NCI-H2171 (cell line): ENCODE measurements around the gene KRTAP1-5.
"Not testable (repeated sequence)": the region's sequence is repeated elsewhere in the genome, so short reads cannot be mapped to it uniquely, and the experiment has no call there.

Source experiments
- DNase-seq: peaks from one replicate; lab custom pipeline; 2025; lab: John Stamatoyannopoulos, UW

Gene KRTAP1-5

DNA sequence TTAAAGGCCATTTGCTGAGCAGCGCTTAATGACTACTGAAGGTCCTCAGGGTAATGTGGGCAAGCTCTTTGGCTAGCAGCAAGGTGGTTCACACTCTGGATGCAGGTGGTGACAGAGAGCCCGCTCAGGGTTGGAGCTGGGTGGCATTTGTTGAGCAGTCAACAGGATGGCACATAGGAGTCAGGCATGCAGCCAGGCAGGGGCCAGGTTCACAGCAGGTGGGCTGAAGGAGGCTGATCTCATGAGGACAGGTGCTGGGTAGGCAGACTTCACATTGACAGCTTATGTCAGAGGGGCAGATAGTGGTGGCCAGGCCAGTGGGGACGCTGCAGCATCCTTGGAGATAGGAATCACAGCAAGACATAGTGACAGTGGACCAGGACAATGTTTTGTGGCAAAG lies 22.6 kb downstream of the KRTAP1-5 start:
- no peak for DNase-seq

DNA sequence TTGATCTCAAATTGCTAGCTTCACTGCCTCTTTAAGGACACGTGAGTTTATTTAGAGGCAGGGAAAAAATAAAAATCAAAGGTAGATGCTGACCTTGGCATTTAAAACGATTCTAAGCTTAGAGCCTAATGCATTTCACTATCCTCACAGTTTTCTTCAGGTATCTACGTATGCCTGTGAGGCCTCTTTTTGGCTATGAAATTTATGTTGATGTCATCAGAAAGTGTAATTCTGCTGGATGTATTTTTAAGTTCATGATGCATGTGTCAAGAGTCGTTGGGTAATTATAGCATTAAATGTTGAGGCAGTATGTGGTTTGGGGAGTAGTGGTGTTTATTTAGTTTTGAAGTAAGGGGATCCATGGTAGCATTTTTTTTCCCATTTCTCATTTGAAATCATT lies 23.1 kb downstream of the KRTAP1-5 start:
- DNase-seq = no peak

DNA sequence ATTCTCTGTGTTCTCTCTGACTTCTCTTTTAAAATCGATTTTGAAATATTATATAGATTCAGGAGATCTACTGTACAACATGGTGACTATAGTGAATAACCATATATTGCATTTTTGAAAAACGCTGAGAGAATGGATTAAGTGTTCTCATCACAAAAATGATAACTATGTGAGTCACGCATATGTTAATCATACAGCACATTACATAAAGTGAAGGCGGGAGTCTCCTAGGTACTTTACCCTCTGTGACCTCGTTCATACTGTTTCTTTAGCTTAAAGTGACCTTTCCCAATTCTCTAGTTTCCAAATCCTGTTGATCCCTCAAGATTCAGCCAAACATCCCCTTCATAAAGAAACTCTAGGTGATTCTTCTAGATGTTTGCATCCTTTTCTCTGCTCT lies 24.2 kb downstream of the KRTAP1-5 start:
- no peak for DNase-seq

DNA sequence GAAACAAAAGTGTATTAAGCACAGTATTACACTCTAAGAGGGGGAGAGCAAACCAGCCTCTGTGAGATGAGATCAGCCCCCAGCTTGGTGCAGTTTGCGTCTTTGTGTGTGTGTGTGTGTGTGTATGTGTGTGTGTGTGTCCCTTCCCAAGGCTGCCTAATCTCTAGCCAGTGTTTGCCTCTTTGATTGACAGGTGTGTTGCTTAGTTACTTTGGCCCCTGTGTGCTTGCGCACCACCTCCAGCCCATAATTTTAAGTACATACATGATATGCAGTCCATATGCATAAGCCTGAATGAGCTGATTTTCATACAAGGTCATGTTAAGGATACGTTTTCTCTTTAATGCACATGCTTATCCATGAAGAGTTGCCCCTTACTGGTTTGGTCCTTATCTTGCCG lies 25.2 kb downstream of the KRTAP1-5 start:
- no peak for DNase-seq

DNA sequence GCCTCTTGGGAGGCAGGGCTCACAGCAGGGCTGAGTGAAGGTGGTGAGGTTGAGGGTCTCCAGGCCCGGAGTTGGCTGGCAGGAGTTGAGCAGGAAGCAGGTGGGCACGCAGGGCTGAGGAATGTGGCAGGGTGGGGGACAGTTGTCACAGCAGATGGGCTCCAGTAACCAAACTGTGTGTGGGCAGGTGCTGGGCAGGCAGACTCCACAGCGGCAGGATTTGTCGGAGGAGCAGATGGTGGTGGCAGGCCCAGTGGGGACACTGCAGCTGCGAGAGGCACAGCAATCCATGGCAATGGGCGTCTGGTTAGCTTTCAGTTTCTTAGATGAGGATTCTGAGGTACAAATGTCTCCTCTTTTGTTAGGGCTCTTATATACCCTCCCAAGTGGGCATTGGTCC lies 27.4 kb downstream of the KRTAP1-5 start, which contains the start of gene KRTAP3-2:
TSS of gene KRTAP3-2 (minus strand) at position 344 of the 400 bp plus-strand sequence. CDS start at position 291, 53 bp downstream.
- not testable (repeated sequence) for DNase-seq

DNA sequence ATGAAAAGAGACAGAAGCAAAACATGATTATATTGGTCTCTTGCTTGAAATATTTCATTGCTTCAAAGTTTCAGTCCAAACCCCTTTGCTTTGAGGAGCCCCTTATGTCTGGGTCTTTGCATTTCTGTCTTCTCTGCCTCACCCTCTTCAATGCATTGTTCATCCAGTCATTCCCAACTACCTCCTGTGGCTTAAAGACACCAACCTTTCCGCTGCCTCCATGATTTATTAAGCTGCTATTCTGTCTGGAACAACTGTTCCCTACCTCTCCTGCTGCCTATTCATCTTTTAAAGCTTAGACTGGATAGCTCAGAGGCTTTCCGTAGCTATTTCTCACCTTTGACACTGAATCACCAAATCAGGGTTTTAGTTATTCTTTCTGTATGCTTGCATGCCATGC lies 29.6 kb downstream of the KRTAP1-5 start:
- no peak for DNase-seq

DNA sequence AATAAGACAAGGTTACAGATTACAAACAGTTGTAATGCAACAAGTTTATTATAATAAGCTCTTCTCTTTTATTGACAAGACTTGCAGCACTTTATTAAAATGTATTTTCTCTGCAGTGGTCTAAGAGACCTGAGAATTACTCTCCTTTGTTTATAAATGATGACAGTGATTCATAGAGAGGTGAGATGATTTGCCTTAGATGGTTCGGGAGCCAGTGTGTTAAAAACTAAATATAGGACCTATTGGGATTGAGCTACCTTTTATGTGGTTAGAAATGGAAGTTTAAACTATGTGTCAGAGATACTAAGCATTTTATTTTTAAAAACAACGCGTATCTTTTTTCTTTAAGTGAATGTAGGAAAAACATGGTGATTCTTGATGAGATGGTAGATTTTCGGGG lies 30.2 kb downstream of the KRTAP1-5 start:
- DNase-seq = no peak

DNA sequence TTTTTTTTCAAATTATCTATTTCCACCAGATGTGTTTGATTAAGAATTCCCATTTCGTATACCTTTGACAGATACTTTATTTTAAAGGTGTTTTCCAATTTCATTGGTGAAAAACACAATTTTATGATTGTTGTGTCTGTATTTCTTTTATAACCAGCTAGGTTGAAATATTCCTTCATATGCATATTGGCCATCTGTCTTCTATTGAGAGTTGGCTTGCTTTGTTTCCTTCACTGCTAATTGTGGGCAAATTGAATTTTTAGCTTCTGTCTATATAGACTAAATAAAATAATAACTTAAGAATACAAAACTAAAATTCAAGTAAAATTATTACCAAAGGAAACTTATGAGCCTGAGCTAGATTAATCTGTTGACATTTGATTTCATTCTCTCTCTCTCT lies 31.9 kb downstream of the KRTAP1-5 start:
- no peak for DNase-seq

DNA sequence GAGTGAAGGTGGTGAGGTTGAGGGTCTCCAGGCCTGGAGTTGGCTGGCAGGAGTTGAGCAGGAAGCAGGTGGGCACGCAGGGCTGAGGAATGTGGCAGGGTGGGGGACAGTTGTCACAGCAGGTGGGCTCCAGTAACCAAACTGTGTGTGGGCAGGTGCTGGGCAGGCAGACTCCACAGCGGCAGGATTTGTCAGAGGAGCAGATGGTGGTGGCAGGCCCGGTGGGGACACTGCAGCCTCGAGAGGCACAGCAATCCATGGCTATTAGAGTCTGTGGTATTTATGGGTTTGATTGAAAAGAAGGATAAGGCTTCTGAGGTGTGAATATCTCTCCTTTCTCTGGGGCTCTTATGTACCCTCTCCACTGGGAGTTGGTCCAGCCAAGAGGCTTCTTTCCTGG lies 33.2 kb downstream of the KRTAP1-5 start, which contains the start of gene KRTAP3-3:
TSS of gene KRTAP3-3 (minus strand) at position 326 of the 400 bp plus-strand sequence. CDS start at position 259, 67 bp downstream.
- no peak for DNase-seq

DNA sequence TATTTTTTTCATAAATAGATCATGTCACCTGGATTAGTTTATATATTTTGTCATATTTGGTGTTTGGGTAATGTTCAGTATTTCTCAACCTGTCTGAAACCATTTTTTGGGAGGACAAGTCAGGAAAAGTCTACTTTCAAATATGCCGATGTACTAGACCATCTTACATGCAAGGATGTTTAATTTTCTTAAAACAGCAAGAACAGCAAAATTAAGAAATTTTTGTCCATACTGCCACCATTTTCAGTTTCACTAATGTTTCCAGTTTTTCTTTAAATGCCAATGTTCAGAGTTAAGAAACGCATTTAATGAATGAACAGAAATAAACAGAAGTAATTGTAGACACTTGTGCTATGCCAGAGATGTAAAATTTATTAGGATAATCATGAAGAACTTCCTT lies 33.9 kb downstream of the KRTAP1-5 start:
- DNase-seq = no peak

DNA sequence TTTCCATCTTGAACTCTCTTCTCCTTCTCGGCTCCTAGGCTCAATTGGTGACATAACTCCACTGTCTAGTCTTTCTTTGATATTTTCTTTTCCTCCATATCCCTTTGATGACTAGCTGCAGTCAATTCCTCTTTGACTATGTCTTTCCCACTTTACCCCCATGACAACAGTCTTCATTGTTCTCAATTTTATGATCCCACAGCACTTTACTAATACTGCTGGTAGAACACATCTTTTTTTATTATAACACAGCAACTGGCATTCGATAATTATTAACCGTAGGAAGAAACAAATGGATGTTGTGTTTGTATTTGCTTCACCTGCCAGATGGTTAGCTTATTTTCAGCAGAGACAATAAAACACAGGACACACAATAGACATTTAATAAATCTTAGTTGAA lies 34.3 kb downstream of the KRTAP1-5 start:
- no peak for DNase-seq

DNA sequence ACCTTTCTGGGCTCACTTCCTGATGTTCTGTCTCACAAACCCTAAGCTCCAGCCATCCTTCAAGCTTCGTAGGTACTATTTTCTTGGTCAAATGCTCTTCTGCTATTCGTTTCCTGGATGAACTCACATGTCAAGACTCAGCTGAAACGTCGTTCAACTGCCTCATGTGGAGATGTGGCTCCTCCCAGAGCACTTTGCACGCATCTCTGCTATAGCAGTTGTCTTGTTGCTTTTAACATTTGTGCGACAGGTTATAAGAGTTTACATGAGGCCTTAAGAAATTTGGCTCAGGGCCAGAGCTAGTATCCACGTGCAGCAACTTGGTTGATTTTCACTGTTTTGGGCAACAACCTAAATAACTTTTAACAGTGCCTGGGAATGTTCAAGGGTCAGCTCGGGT lies 40.1 kb downstream of the KRTAP1-5 start:
- DNase-seq = no peak

DNA sequence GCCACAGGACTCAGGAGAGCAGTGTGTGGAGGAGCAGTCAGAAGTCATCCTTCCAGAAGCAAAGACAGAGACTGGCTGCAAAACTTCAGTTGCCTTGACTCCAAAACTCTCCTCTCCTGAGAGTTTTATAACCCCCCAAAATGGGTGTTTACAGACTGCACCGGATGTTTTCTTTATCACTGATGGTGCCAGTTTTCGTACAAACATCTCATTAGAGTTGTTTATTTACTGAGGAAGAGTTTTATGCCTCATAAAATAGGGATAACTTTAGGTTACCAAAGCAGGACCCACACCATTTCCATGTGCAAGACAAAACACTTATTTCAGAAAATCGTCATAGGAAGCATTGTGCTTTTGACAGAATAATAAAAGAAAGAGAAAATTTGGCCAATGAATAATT lies 42.8 kb downstream of the KRTAP1-5 start, which contains the start of gene KRT40:
TSS of gene KRT40 (minus strand) at position 101 of the 400 bp plus-strand sequence. CDS start at position 48, 53 bp downstream.
- DNase-seq = no peak

DNA sequence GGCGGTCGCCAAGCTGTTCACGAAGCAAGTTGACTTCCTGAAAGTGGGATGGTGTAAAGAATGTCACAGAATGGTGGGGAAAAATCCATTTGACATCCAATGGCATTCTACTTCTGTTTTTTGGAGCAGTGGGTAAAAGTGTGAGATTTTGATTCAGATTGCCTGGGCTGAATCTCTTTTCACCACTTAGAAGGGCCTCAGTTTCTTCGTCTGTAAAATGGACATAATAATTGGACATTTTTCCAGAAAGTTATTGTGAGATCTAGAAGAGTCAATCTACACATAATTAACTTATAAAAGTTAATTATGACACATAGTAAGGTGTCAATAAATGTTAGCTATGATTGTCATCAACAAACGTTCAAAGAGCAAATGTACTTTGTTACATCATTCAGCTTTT lies 45.9 kb downstream of the KRTAP1-5 start:
- no peak for DNase-seq

DNA sequence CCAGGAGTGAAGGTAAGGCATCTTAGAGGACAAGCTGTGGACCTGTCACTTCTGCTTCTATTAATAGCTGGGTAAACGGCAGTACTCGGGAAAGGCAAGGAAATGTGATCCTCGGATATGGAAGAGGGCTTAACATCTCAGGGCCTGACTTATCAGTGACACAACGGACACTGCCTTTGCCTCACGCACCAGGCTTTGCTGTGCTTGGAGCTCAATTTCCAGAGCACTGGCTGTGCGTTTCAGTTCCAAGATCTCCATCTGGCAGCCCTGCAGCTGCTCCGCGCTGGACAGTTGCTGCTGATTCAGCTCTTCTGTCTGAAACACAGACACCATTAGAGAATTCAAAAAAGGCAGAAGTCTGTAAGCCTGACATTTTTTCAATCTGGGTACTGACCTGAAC lies 46.4 kb downstream of the KRTAP1-5 start:
- no peak for DNase-seq

DNA sequence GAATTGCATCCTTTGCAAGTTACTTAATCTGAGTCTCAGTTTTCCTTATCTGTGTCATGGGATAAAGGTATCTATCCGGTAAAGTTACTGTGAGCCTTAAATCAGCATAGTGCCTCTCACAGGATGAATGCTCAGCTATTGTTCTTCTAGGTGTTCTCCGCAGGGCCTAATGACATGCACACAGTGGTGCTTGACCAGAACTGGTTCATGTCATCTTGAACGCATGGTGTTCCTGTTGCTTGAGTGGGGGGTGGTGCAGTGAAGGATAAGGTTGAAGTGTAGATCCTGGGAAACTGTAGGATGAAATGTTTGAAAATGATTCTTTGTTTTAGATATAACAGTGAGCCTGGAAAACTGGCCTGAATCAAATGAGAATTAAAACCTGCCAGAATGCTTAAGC lies 46.9 kb downstream of the KRTAP1-5 start:
- no peak for DNase-seq

DNA sequence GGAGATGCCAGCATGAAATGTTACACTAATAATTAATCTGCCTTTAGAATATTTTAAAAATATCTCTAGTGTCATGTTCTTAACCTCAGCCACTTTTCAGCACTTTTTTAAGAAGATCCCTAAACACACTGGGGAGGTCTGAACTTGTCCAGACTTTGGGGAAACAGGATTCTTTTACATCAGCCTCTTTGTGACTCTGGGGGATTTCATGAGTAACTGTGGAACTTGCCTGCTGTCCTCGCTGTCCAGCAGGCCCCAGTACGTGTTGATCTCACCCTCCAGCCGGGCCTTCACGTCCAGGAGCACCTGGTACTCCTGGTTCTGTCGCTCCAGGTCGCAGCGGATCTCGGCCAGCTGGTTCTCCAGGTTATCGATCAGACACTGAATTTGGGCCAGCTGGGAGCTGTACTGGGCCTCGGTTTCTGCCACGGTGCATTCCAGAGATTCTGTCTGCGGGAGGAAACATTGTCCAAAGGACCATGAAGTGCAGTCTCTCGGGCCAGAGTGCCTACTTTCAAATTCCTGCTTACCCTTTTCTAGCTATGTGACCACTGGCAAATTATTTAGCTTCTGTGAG lies 48.3 kb downstream of the KRTAP1-5 start:
- no peak for DNase-seq
